ENCODE measurements around the gene TACSTD2.
A peak's percentile ranks its signal among the peaks of the same experiment; 100 is the strongest.

TACSTD2 gene

GRCh38 chr1:58587667-58588066, 10.6 kb upstream of the TACSTD2 start:
- H3K36me3 ChIP-seq, result no peaks in the 10 kb centered on the region
- H3K27me3 ChIP-seq, result no peaks in the 10 kb centered on the region
- no peak for TF ChIP-seq CTCF (IDR thresholded peaks at IDR 0.05)
- no peak for DNase-seq
- intact Hi-C loops (cut with DNase I; ENCODE audit: low total_unique reads), result no loop called here
- H3K9me3 ChIP-seq, result no peaks in the 10 kb centered on the region
- H3K4me1 ChIP-seq, result peaks cover 8 to 53% (median 48%) of the 10 kb centered on the region in 4 donors
- no peak overlapping the region for H3K27ac ChIP-seq
- H3K4me3 ChIP-seq, result no peak overlapping the region

- TF ChIP-seq CTCF (IDR thresholded peaks at IDR 0.05), result no peak
- DNase-seq, result no peak
- H3K9me3 ChIP-seq, result no peaks in the 10 kb centered on the region
- intact Hi-C loops (cut with DNase I; ENCODE audit: low total_unique reads), result no loop called here
- H3K4me3 ChIP-seq, result no peak overlapping the region
- peaks cover 8 to 39% (median 34%) of the 10 kb centered on the region in 4 donors for H3K4me1 ChIP-seq
- H3K27ac ChIP-seq, result peak overlapping the region; percentile 38 to 77
- no peaks in the 10 kb centered on the region for H3K36me3 ChIP-seq
- no peaks in the 10 kb centered on the region for H3K27me3 ChIP-seq
Measured at GRCh38 chr1:58586271-58586670, 9.2 kb upstream of the TACSTD2 start.

GRCh38 chr1:58585581-58586151, 8.6 kb upstream of the TACSTD2 start:
- no peaks in the 10 kb centered on the region for H3K9me3 ChIP-seq
- no peak for DNase-seq
- no peak overlapping the region for H3K4me3 ChIP-seq
- intact Hi-C loops (cut with DNase I; ENCODE audit: low total_unique reads), result no loop called here
- H3K27ac ChIP-seq, result peak overlapping the region; percentile 66 to 77
- H3K27me3 ChIP-seq, result no peaks in the 10 kb centered on the region
- H3K36me3 ChIP-seq, result no peaks in the 10 kb centered on the region
- TF ChIP-seq CTCF (IDR thresholded peaks at IDR 0.05), result no peak
- peaks cover 8 to 34% (median 33%) of the 10 kb centered on the region in 4 donors for H3K4me1 ChIP-seq

GRCh38 chr1:58585166-58585565, 8.1 kb upstream of the TACSTD2 start:
- no peak for TF ChIP-seq CTCF (IDR thresholded peaks at IDR 0.05)
- H3K4me3 ChIP-seq, result no peak overlapping the region
- DNase-seq, result no peak
- peaks cover 8 to 34% (median 33%) of the 10 kb centered on the region in 4 donors for H3K4me1 ChIP-seq
- peak overlapping the region; percentile 66 to 77 for H3K27ac ChIP-seq
- intact Hi-C loops (cut with DNase I; ENCODE audit: low total_unique reads), result no loop called here
- no peaks in the 10 kb centered on the region for H3K36me3 ChIP-seq
- no peaks in the 10 kb centered on the region for H3K27me3 ChIP-seq
- H3K9me3 ChIP-seq, result no peaks in the 10 kb centered on the region

GRCh38 chr1:58584082-58584895, 7.2 kb upstream of the TACSTD2 start:
- no peak overlapping the region for H3K4me3 ChIP-seq
- H3K9me3 ChIP-seq, result no peaks in the 10 kb centered on the region
- intact Hi-C loops (cut with DNase I; ENCODE audit: low total_unique reads), result loop anchor here (5.0 kb wide), 1 partner anchor 37 kb away; the partner anchor contains the start of gene OMA1
- TF ChIP-seq CTCF (IDR thresholded peaks at IDR 0.05), result no peak
- H3K36me3 ChIP-seq, result no peaks in the 10 kb centered on the region
- H3K27me3 ChIP-seq, result no peaks in the 10 kb centered on the region
- peaks cover 8 to 37% (median 33%) of the 10 kb centered on the region in 4 donors for H3K4me1 ChIP-seq
- peak; percentile 84 to 91 for DNase-seq
- H3K27ac ChIP-seq, result peak overlapping the region; percentile 66 to 77

All from tibial artery (tissue), 4 donors.